MCF 10A (cell line): ENCODE data around the gene ADCK2. TPM values are rescaled to one million over a fixed set of nuclear protein-coding genes. Genes with fewer than 3 reads are reported as not detected.

Experiments used
- BruUV-seq: library from RNA; stranded (reverse); fragments of 400-500 nt; replicated peaks from 2 replicates; lab custom pipeline; 2021; lab: Mats Ljungman, UMichigan
- CTCF ChIA-PET: fragments of 300-600 bp; sonication (Branson Sonifier 250); formaldehyde crosslinking; extraction: SDS; loops from one replicate; lab custom pipeline; 2021; ENCODE audit warnings: antibody characterized with exemption, inconsistent platforms; lab: Yijun Ruan, JAX
- POLR2A ChIA-PET: fragments of 300-600, 350-650 bp; sonication (Branson Sonifier 250); formaldehyde crosslinking; extraction: SDS; loops from one replicate; lab custom pipeline; 2020; ENCODE audit warnings: antibody characterized with exemption, inconsistent platforms; lab: Yijun Ruan, JAX
- DNase-seq: peaks from one replicate; pipeline ENCODE4 v3.0.0-alpha.2; 2018; ENCODE audit not compliant: unreplicated experiment
- H3K27ac Mint-ChIP-seq: one replicate; pipeline ENCODE4 v1.8.0; 2022; ENCODE audit warnings: mild to moderate bottlenecking, low read depth, mixed read lengths; ENCODE audit not compliant: unreplicated experiment
- H3K27me3 Mint-ChIP-seq: one replicate; pipeline ENCODE4 v1.8.0; 2022; ENCODE audit warnings: mixed read lengths; ENCODE audit not compliant: insufficient read depth, unreplicated experiment
- H3K36me3 Mint-ChIP-seq: one replicate; pipeline ENCODE4 v1.8.0; 2022; ENCODE audit warnings: mild to moderate bottlenecking, moderate library complexity, mixed read lengths; ENCODE audit not compliant: insufficient read depth, unreplicated experiment
- H3K4me1 Mint-ChIP-seq: one replicate; pipeline ENCODE4 v1.8.0; 2022; ENCODE audit warnings: mixed read lengths; ENCODE audit not compliant: insufficient read depth, unreplicated experiment
- H3K4me3 Mint-ChIP-seq: one replicate; pipeline ENCODE4 v1.8.0; 2022; ENCODE audit warnings: mild to moderate bottlenecking, moderate library complexity, mixed read lengths; ENCODE audit not compliant: unreplicated experiment
- H3K9me3 Mint-ChIP-seq: one replicate; pipeline ENCODE4 v1.8.0; 2022; ENCODE audit warnings: mixed read lengths; ENCODE audit not compliant: unreplicated experiment
- CTCF ChIP-seq: fragments of 200-600 bp; IDR thresholded peaks from one replicate; pipeline ENCODE4 v1.8.0; 2022; ENCODE audit warnings: antibody characterized with exemption, mild to moderate bottlenecking; ENCODE audit not compliant: unreplicated experiment
- intact Hi-C: fragments of 100-400 bp; cut with micrococcal nuclease; formaldehyde crosslinking; loops from 2 replicates; pipeline ENCODE4 v1.14.1; 2022
- total RNA-seq: library from RNA; stranded (reverse); gene quantifications from 2 replicates; pipeline ENCODE4 v1.2.3, GENCODE V29; 2022

The ADCK2 gene
- total RNA-seq, 1 experiment from 2014 or later, result 22.2 TPM

- no peak for TF ChIP-seq CTCF
- Mint-ChIP-seq H3K4me3 (no peak overlapping the region), H3K4me1 (peaks cover 28% of the 10 kb centered on the region), H3K27ac (peak overlapping the region; percentile 30), H3K27me3 (no peaks in the 10 kb centered on the region), H3K9me3 (no peaks in the 10 kb centered on the region), H3K36me3 (peaks cover 4% of the 10 kb centered on the region)
- ChIA-PET POLR2A (interaction anchor here (0.9 kb wide), 1 partner anchor 181 kb away, joined by 4 read pairs; no protein-coding TSS in a partner anchor), CTCF (interaction anchor here (0.6 to 3.6 kb wide), 8 partner anchors 110 to 181 kb away, joined by 3 to 21 read pairs (median 4); no protein-coding TSS in a partner anchor)
- intact Hi-C loops, result no loop called here
- no TSS peak for BruUV-seq
- no peak for DNase-seq
Observed at GRCh38 chr7:140655511-140656408, 17.0 kb upstream of the ADCK2 start.

GRCh38 chr7:140656548-140657515, 15.9 kb upstream of the ADCK2 start:
- peak overlapping the region; percentile 33 for H3K4me3 Mint-ChIP-seq

GRCh38 chr7:140657891-140658290, 14.9 kb upstream of the ADCK2 start:
- no peaks in the 10 kb centered on the region for H3K27me3 Mint-ChIP-seq
- DNase-seq, result no peak
- BruUV-seq, result no TSS peak
- H3K4me3 Mint-ChIP-seq, result no peak overlapping the region
- no peak for TF ChIP-seq CTCF
- H3K4me1 Mint-ChIP-seq, result peaks cover 24% of the 10 kb centered on the region
- intact Hi-C loops, result loop anchor here (1.0 kb wide), 1 partner anchor 354 kb away; no protein-coding TSS in a partner anchor
- H3K36me3 Mint-ChIP-seq, result peaks cover 4% of the 10 kb centered on the region
- POLR2A ChIA-PET, result no interaction called here
- H3K27ac Mint-ChIP-seq, result no peak overlapping the region
- CTCF ChIA-PET, result interaction anchor here (0.6 to 3.6 kb wide), 2 partner anchors 45 to 141 kb away, joined by 5 to 21 read pairs; no protein-coding TSS in a partner anchor
- H3K9me3 Mint-ChIP-seq, result no peaks in the 10 kb centered on the region

More at GRCh38 chr7:140656548-140657515, 15.9 kb upstream of the ADCK2 start:
- intact Hi-C loops, result loop anchor here (1.0 kb wide), 1 partner anchor 355 kb away; no protein-coding TSS in a partner anchor
- Mint-ChIP-seq H3K27me3 (no peaks in the 10 kb centered on the region), H3K27ac (peak overlapping the region; percentile 30), H3K36me3 (peaks cover 4% of the 10 kb centered on the region), H3K9me3 (no peaks in the 10 kb centered on the region), H3K4me1 (peaks cover 24% of the 10 kb centered on the region)
- ChIA-PET CTCF (interaction anchor here (0.9 to 3.6 kb wide), 9 partner anchors 12 to 193 kb away, joined by 3 to 21 read pairs (median 4); partner anchors contain the start of gene ADCK2), POLR2A (interaction anchor here (0.6 to 0.9 kb wide), 2 partner anchors 182 to 1082 kb away, joined by 3 to 4 read pairs; no protein-coding TSS in a partner anchor)
- peak; percentile 68 for DNase-seq
- BruUV-seq, result no TSS peak
- TF ChIP-seq CTCF, result no peak
